Measurements from ENCODE around the gene TXLNB. TPM values are rescaled to one million over a fixed set of nuclear protein-coding genes. Genes with fewer than 3 reads are reported as not detected.

TXLNB gene
- total RNA-seq, 1 experiment from 2014 or later = 0.15 TPM

- ATAC-seq = no peak
- Mint-ChIP-seq H3K4me1 (peaks cover 5% of the 10 kb centered on the region), H3K27ac (peak overlapping the region; percentile 97), H3K36me3 (0 out of 2 replicates have a peak, but pooled peaks cover 2% of the 10 kb centered on the region), H3K27me3 (ENCODE audit: low read depth) (no peaks in the 10 kb centered on the region), H3K4me3 (no peak overlapping the region; the same call in 1 of the 2 replicates), H3K9me3 (peaks cover 4% of the 10 kb centered on the region; the same call in 1 of the 2 replicates)
- ChIA-PET POLR2A (interaction anchor here (1.0 to 1.1 kb wide), 2 partner anchors 145 to 156 kb away, joined by 3 to 7 read pairs; no protein-coding TSS in a partner anchor), CTCF (interaction anchor here (0.6 to 4.6 kb wide), 30 partner anchors 9 to 641 kb away, joined by 3 to 94 read pairs (median 4); partner anchors contain the start of genes CITED2 and TXLNB)
- TF ChIP-seq, protein P1, sequence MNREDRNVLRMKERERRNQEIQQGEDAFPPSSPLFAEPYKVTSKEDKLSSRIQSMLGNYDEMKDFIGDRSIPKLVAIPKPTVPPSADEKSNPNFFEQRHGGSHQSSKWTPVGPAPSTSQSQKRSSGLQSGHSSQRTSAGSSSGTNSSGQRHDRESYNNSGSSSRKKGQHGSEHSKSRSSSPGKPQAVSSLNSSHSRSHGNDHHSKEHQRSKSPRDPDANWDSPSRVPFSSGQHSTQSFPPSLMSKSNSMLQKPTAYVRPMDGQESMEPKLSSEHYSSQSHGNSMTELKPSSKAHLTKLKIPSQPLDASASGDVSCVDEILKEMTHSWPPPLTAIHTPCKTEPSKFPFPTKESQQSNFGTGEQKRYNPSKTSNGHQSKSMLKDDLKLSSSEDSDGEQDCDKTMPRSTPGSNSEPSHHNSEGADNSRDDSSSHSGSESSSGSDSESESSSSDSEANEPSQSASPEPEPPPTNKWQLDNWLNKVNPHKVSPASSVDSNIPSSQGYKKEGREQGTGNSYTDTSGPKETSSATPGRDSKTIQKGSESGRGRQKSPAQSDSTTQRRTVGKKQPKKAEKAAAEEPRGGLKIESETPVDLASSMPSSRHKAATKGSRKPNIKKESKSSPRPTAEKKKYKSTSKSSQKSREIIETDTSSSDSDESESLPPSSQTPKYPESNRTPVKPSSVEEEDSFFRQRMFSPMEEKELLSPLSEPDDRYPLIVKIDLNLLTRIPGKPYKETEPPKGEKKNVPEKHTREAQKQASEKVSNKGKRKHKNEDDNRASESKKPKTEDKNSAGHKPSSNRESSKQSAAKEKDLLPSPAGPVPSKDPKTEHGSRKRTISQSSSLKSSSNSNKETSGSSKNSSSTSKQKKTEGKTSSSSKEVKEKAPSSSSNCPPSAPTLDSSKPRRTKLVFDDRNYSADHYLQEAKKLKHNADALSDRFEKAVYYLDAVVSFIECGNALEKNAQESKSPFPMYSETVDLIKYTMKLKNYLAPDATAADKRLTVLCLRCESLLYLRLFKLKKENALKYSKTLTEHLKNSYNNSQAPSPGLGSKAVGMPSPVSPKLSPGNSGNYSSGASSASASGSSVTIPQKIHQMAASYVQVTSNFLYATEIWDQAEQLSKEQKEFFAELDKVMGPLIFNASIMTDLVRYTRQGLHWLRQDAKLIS (CRISPR knock-in tag; IDR thresholded peaks at IDR 0.05; ENCODE audit: borderline replicate concordance) = no peak
- TF ChIP-seq FOXK1 (CRISPR knock-in tag; IDR thresholded peaks at IDR 0.05) (no peak), PRDM15 (CRISPR knock-in tag; IDR thresholded peaks at IDR 0.05) (no peak), GTF2I (CRISPR knock-in tag; conservative IDR thresholded peaks at IDR 0.05) (no peak), ZNF396 (CRISPR knock-in tag; IDR thresholded peaks at IDR 0.05; ENCODE audit: borderline replicate concordance) (no peak), ZNF423 (CRISPR knock-in tag; IDR thresholded peaks at IDR 0.05) (no peak), MLX (CRISPR knock-in tag; IDR thresholded peaks at IDR 0.05) (no peak), RORB (CRISPR knock-in tag; IDR thresholded peaks at IDR 0.05) (no peak), MXD4 (CRISPR knock-in tag; IDR thresholded peaks at IDR 0.05; ENCODE audit: borderline replicate concordance) (no peak), ELF4 (CRISPR knock-in tag; IDR thresholded peaks at IDR 0.05; ENCODE audit: low read depth) (no peak), ZNF138 (CRISPR knock-in tag; conservative IDR thresholded peaks at IDR 0.05) (no peak), JUN (CRISPR knock-in tag; IDR thresholded peaks at IDR 0.05) (no peak), ZNF219 (CRISPR knock-in tag; IDR thresholded peaks at IDR 0.05; ENCODE audit: borderline replicate concordance) (no peak), ARID4B (CRISPR knock-in tag; IDR thresholded peaks at IDR 0.05; ENCODE audit: borderline replicate concordance) (no peak)
- TF ChIP-seq, protein P2, sequence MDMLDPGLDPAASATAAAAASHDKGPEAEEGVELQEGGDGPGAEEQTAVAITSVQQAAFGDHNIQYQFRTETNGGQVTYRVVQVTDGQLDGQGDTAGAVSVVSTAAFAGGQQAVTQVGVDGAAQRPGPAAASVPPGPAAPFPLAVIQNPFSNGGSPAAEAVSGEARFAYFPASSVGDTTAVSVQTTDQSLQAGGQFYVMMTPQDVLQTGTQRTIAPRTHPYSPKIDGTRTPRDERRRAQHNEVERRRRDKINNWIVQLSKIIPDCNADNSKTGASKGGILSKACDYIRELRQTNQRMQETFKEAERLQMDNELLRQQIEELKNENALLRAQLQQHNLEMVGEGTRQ (CRISPR knock-in tag; IDR thresholded peaks at IDR 0.05) = no peak
- TF ChIP-seq, protein P3, sequence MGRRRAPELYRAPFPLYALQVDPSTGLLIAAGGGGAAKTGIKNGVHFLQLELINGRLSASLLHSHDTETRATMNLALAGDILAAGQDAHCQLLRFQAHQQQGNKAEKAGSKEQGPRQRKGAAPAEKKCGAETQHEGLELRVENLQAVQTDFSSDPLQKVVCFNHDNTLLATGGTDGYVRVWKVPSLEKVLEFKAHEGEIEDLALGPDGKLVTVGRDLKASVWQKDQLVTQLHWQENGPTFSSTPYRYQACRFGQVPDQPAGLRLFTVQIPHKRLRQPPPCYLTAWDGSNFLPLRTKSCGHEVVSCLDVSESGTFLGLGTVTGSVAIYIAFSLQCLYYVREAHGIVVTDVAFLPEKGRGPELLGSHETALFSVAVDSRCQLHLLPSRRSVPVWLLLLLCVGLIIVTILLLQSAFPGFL (CRISPR knock-in tag; IDR thresholded peaks at IDR 0.05; ENCODE audit: borderline replicate concordance) = no peak
- DNase-seq (ENCODE audit: low spot score) = no peak
These were observed 72.1 kb downstream of the TXLNB start for GRCh38 chr6:139219746-139220145.

Data from WTC11 (cell line).